CD4-positive, alpha-beta T cell treated with Interleukin-6 at 100 ng/mL for 8 hours (primary cell): ENCODE measurements around the gene FHL1.
"Not testable (repeated sequence)": the region's sequence is repeated elsewhere in the genome, so short reads cannot be mapped to it uniquely, and the experiment has no call there.

Experiments used
- DNase-seq: peaks from one replicate; pipeline ENCODE4 v3.0.0-alpha.2; 2020; ENCODE audit warnings: mixed read lengths, low spot score

The FHL1 gene

GRCh38 chrX:136147315-136147901 lies at the start of gene FHL1:
TSS of gene FHL1 (plus strand) at chrX:136147533.
- peak; percentile 60 for DNase-seq

GRCh38 chrX:136097871-136098805 lies 49.2 kb upstream of the FHL1 start:
- no peak for DNase-seq

- no peak for DNase-seq
Observed at GRCh38 chrX:136104936-136105335, 42.4 kb upstream of the FHL1 start.

- DNase-seq = no peak
Observed at GRCh38 chrX:136106920-136107528, 40.3 kb upstream of the FHL1 start.

GRCh38 chrX:136108905-136109304 lies 38.4 kb upstream of the FHL1 start:
- not testable (repeated sequence) for DNase-seq

GRCh38 chrX:136112286-136112685 lies 35.0 kb upstream of the FHL1 start:
- DNase-seq = no peak

- no peak for DNase-seq
Observed at GRCh38 chrX:136112778-136113177, 34.6 kb upstream of the FHL1 start.

- no peak for DNase-seq
Observed at GRCh38 chrX:136115126-136115903, 32.0 kb upstream of the FHL1 start.

- no peak for DNase-seq
Observed at GRCh38 chrX:136115904-136116297, 31.4 kb upstream of the FHL1 start.

GRCh38 chrX:136121788-136122187 lies 25.5 kb upstream of the FHL1 start:
- DNase-seq = no peak

GRCh38 chrX:136122207-136122606 lies 25.1 kb upstream of the FHL1 start:
- DNase-seq = no peak

- no peak for DNase-seq
Observed at GRCh38 chrX:136125106-136125505, 22.2 kb upstream of the FHL1 start.

- no peak for DNase-seq
Observed at GRCh38 chrX:136126371-136126770, 21.0 kb upstream of the FHL1 start.

- DNase-seq = no peak
Observed at GRCh38 chrX:136126872-136127406, 20.4 kb upstream of the FHL1 start.

- DNase-seq = no peak
Observed at GRCh38 chrX:136128743-136129142, 18.6 kb upstream of the FHL1 start.

- no peak for DNase-seq
Observed at GRCh38 chrX:136130931-136131833, 16.2 kb upstream of the FHL1 start.

GRCh38 chrX:136138939-136139338 lies 8.4 kb upstream of the FHL1 start:
- DNase-seq = no peak

- DNase-seq = no peak
Observed at GRCh38 chrX:136141569-136141968, 5.8 kb upstream of the FHL1 start.

GRCh38 chrX:136142592-136142991 lies 4.7 kb upstream of the FHL1 start:
- DNase-seq = no peak

GRCh38 chrX:136143711-136144110 lies 3.6 kb upstream of the FHL1 start:
- peak; percentile 44 for DNase-seq
